Neural cell (in vitro differentiated cells): ENCODE data around the gene KCNJ3. TPM values are rescaled to one million over a fixed set of nuclear protein-coding genes. Genes with fewer than 3 reads are reported as not detected.

Experiments used
- H2AFZ ChIP-seq: fragments of 200-600, 300-800 bp; sonication (generic), shearing (Covaris generic); 2 replicates; pipeline ENCODE4 v1.6.0; 2014; ENCODE audit warnings: low read depth, mild to moderate bottlenecking, antibody characterized with exemption, low read length, moderate library complexity
- H3F3A ChIP-seq: fragments of 200-600 bp; shearing (Covaris generic); 2 replicates; pipeline ENCODE4 v1.6.1; 2016; ENCODE audit warnings: mild to moderate bottlenecking, moderate library complexity, mixed read lengths, antibody characterized with exemption, low read length; ENCODE audit not compliant: insufficient read depth, poor library complexity, severe bottlenecking
- H3K27ac ChIP-seq: fragments of 200-600, 300-800 bp; sonication (generic), shearing (Covaris generic); 2 replicates; pipeline ENCODE4 v1.5.1; 2014; ENCODE audit warnings: mild to moderate bottlenecking, low read length, moderate library complexity
- H3K27me3 ChIP-seq: fragments of 300-800, 200-600 bp; sonication (generic), shearing (Covaris generic); 2 replicates; pipeline ENCODE4 v1.6.0; 2014; ENCODE audit warnings: mild to moderate bottlenecking, low read depth, low read length, moderate library complexity; ENCODE audit not compliant: insufficient read depth
- H3K36me3 ChIP-seq: fragments of 300-800, 200-600 bp; sonication (generic), shearing (Covaris generic); 2 replicates; pipeline ENCODE4 v1.5.1; 2014; ENCODE audit warnings: mild to moderate bottlenecking, antibody characterized with exemption, low read length, moderate library complexity; ENCODE audit not compliant: insufficient read depth
- H3K4me2 ChIP-seq: fragments of 300-800, 200-600 bp; sonication (generic), shearing (Covaris generic); 2 replicates; pipeline ENCODE4 v1.6.0; 2014; ENCODE audit warnings: mild to moderate bottlenecking, low read length
- H3K4me3 ChIP-seq: fragments of 300-800, 200-600 bp; sonication (generic), shearing (Covaris generic); 2 replicates; pipeline ENCODE4 v1.5.1; 2014; ENCODE audit warnings: mild to moderate bottlenecking, low read length, moderate library complexity
- H3K79me2 ChIP-seq: fragments of 200-600 bp; shearing (Covaris generic); replicated peaks from 2 replicates; pipeline ENCODE4 v1.6.0; 2014; ENCODE audit warnings: mild to moderate bottlenecking, low read length, moderate library complexity; ENCODE audit not compliant: insufficient read depth
- H3K9ac ChIP-seq: fragments of 300-800, 200-600 bp; sonication (generic), shearing (Covaris generic); 2 replicates; pipeline ENCODE4 v1.6.1; 2016; ENCODE audit warnings: mild to moderate bottlenecking, low read length, mixed read lengths
- H3K9me2 ChIP-seq: fragments of 200-600 bp; shearing (Covaris generic); 2 replicates; pipeline ENCODE4 v1.6.1; 2016; ENCODE audit warnings: mild to moderate bottlenecking, low read length, mixed read lengths; ENCODE audit not compliant: insufficient read depth
- H3K9me3 ChIP-seq: fragments of 200-600, 300-800 bp; sonication (generic), shearing (Covaris generic); 2 replicates; pipeline ENCODE4 v1.6.1; 2016; ENCODE audit warnings: mild to moderate bottlenecking, mixed run types, low read length, moderate library complexity, mixed read lengths
- H4K20me1 ChIP-seq: fragments of 200-600 bp; shearing (Covaris generic); 2 replicates; pipeline ENCODE4 v1.6.1; 2016; ENCODE audit warnings: mild to moderate bottlenecking, mixed run types; ENCODE audit not compliant: insufficient read depth
- EP300 ChIP-seq: fragments of 450-650 bp; conservative IDR thresholded peaks from 2 replicates; pipeline ENCODE4 v1.6.1; 2014; ENCODE audit warnings: antibody characterized with exemption, mild to moderate bottlenecking, moderate library complexity; ENCODE audit not compliant: poor library complexity, severe bottlenecking
- EZH2 ChIP-seq: fragments of 200-600, 300-800 bp; shearing (Covaris generic), sonication (generic); IDR thresholded peaks from 2 replicates; pipeline ENCODE4 v1.6.1; 2014; ENCODE audit warnings: antibody characterized with exemption, low read length, borderline replicate concordance, mild to moderate bottlenecking; ENCODE audit not compliant: insufficient read depth, poor library complexity, severe bottlenecking
- MXI1 ChIP-seq: fragments of 450-650 bp; conservative IDR thresholded peaks from 2 replicates; pipeline ENCODE4 v1.6.1; 2014; ENCODE audit warnings: antibody characterized with exemption, mild to moderate bottlenecking; ENCODE audit not compliant: poor library complexity, severe bottlenecking
- POLR2AphosphoS5 ChIP-seq: IDR thresholded peaks from 2 replicates; pipeline ENCODE4 v1.6.1; 2012
- RAD21 ChIP-seq: fragments of 450-650 bp; conservative IDR thresholded peaks from 2 replicates; pipeline ENCODE4 v1.6.1; 2014; ENCODE audit warnings: antibody characterized with exemption, mild to moderate bottlenecking, moderate library complexity
- SMC3 ChIP-seq: fragments of 450-650 bp; conservative IDR thresholded peaks from 2 replicates; pipeline ENCODE4 v1.6.1; 2014; ENCODE audit warnings: antibody characterized with exemption, mild to moderate bottlenecking, moderate library complexity; ENCODE audit not compliant: poor library complexity
- TAF1 ChIP-seq: IDR thresholded peaks from 2 replicates; pipeline ENCODE4 v1.6.1; 2012; ENCODE audit warnings: low read depth
- polyA plus RNA-seq: library from polyadenylated mRNA; depleted of rRNA; stranded (reverse); fragments of >200 nt; gene quantifications from 2 replicates; pipeline ENCODE4 v1.2.3, GENCODE V29; 2014
- TF ChIP-seq, protein P1 (sequence below): fragments of 450-650 bp; IDR thresholded peaks from 2 replicates; pipeline ENCODE4 v1.5.1; 2014; ENCODE audit warnings: antibody characterized with exemption, mild to moderate bottlenecking, moderate library complexity; ENCODE audit not compliant: poor library complexity, severe bottlenecking
- TF ChIP-seq, protein P2 (sequence below): IDR thresholded peaks from 2 replicates; pipeline ENCODE4 v1.6.1; 2012; ENCODE audit warnings: borderline replicate concordance

The KCNJ3 gene
- polyA plus RNA-seq, 1 donor from 2014 or later = 0.68 TPM

DNA sequence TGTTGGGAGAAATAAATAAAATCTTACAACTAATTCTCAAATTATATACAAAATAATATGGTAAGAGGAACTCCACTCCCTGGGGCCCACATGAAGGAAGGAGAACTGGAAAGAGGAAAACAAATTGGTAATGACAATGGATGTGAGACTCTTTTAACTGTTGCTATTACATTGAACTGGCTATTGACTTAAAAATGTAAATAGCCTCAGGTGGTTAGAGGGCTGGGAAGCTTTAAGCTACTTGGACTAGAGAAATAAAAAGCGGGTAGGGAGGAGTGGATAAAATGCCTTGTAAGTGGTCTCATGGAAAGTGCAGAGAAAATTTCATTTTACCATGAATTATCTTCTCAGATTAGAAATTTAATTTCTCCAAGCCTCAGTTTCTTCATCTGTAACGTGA, 64.1 kb downstream of the KCNJ3 start:
- Histone ChIP-seq H3K79me2 (no peaks in the 10 kb centered on the region), H3K9me2 (no peaks in the 10 kb centered on the region), H3K27me3 (no peaks in the 10 kb centered on the region), H3K27ac (no peak overlapping the region), H3K36me3 (no peaks in the 10 kb centered on the region), H4K20me1 (no peaks in the 10 kb centered on the region), H3K4me2 (no peak overlapping the region), H3F3A (no peaks in the 10 kb centered on the region), H3K9me3 (no peaks in the 10 kb centered on the region), H3K9ac (no peak overlapping the region), H3K4me3 (no peak overlapping the region), H2AFZ (no peak overlapping the region)
- TF ChIP-seq TAF1 = no peak
- no peak for TF ChIP-seq SMC3
- TF ChIP-seq, protein P1, sequence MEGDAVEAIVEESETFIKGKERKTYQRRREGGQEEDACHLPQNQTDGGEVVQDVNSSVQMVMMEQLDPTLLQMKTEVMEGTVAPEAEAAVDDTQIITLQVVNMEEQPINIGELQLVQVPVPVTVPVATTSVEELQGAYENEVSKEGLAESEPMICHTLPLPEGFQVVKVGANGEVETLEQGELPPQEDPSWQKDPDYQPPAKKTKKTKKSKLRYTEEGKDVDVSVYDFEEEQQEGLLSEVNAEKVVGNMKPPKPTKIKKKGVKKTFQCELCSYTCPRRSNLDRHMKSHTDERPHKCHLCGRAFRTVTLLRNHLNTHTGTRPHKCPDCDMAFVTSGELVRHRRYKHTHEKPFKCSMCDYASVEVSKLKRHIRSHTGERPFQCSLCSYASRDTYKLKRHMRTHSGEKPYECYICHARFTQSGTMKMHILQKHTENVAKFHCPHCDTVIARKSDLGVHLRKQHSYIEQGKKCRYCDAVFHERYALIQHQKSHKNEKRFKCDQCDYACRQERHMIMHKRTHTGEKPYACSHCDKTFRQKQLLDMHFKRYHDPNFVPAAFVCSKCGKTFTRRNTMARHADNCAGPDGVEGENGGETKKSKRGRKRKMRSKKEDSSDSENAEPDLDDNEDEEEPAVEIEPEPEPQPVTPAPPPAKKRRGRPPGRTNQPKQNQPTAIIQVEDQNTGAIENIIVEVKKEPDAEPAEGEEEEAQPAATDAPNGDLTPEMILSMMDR = no peak
- TF ChIP-seq, protein P2, sequence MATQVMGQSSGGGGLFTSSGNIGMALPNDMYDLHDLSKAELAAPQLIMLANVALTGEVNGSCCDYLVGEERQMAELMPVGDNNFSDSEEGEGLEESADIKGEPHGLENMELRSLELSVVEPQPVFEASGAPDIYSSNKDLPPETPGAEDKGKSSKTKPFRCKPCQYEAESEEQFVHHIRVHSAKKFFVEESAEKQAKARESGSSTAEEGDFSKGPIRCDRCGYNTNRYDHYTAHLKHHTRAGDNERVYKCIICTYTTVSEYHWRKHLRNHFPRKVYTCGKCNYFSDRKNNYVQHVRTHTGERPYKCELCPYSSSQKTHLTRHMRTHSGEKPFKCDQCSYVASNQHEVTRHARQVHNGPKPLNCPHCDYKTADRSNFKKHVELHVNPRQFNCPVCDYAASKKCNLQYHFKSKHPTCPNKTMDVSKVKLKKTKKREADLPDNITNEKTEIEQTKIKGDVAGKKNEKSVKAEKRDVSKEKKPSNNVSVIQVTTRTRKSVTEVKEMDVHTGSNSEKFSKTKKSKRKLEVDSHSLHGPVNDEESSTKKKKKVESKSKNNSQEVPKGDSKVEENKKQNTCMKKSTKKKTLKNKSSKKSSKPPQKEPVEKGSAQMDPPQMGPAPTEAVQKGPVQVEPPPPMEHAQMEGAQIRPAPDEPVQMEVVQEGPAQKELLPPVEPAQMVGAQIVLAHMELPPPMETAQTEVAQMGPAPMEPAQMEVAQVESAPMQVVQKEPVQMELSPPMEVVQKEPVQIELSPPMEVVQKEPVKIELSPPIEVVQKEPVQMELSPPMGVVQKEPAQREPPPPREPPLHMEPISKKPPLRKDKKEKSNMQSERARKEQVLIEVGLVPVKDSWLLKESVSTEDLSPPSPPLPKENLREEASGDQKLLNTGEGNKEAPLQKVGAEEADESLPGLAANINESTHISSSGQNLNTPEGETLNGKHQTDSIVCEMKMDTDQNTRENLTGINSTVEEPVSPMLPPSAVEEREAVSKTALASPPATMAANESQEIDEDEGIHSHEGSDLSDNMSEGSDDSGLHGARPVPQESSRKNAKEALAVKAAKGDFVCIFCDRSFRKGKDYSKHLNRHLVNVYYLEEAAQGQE = no peak
- TF ChIP-seq EP300 = no peak
- no peak for TF ChIP-seq RAD21
- no peak for TF ChIP-seq MXI1
- no peak for TF ChIP-seq EZH2
- TF ChIP-seq POLR2AphosphoS5 = no peak

DNA sequence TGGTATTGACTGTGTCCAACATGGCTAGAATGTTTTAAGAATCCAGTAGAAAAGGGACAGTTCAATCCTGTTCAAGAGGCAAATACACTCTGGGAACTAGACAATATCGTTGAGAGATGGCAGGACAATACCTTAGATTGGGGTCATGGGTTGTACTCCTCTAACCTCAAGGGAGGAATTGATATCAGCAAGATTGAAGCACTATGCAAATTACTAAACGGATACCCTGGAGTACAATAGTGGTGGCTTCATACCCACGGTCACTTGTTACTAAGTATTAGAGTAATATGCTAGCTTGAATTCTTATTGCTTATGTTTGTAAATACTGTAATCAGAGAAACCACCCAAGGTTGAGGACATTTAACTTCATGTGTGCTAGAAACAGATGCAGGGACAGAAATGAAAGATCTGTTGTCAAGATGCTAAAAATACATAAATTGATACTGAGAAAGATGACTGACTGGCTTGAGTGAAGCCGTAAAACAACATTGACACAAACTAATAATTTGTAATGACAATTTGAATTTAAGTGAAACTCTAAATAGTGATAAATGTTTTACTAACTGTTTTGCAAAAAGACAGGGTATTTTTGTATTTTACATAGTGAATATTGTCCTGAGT, 73.3 kb downstream of the KCNJ3 start:
- no peak overlapping the region for H2AFZ ChIP-seq
- H3K9me3 ChIP-seq = no peaks in the 10 kb centered on the region
- no peaks in the 10 kb centered on the region for H3F3A ChIP-seq
- no peak for TF ChIP-seq POLR2AphosphoS5
- TF ChIP-seq, protein P1 = no peak
- TF ChIP-seq TAF1 = no peak
- no peak for TF ChIP-seq RAD21
- TF ChIP-seq, protein P2 = no peak
- no peak for TF ChIP-seq EZH2
- no peak for TF ChIP-seq MXI1
- no peak for TF ChIP-seq EP300
- no peak for TF ChIP-seq SMC3
- no peak overlapping the region for H3K4me3 ChIP-seq
- H3K36me3 ChIP-seq = no peaks in the 10 kb centered on the region
- H3K9me2 ChIP-seq = no peaks in the 10 kb centered on the region
- H3K4me2 ChIP-seq = no peak overlapping the region
- no peaks in the 10 kb centered on the region for H4K20me1 ChIP-seq
- no peak overlapping the region for H3K27ac ChIP-seq
- H3K27me3 ChIP-seq = no peaks in the 10 kb centered on the region
- no peaks in the 10 kb centered on the region for H3K79me2 ChIP-seq
- no peak overlapping the region for H3K9ac ChIP-seq
